GM18870 (cell line): Measurements from ENCODE around the gene MAP3K19.
A peak's percentile ranks its signal among the peaks of the same experiment; 100 is the strongest.
"Not testable (repeated sequence)": the region's sequence is repeated elsewhere in the genome, so short reads cannot be mapped to it uniquely, and the experiment has no call there.

Experiments used
- ATAC-seq: cut with Tn5 transposase; IDR thresholded peaks from one replicate; pipeline ENCODE4 v1.9.1; 2021; ENCODE audit warnings: moderate library complexity; ENCODE audit not compliant: unreplicated experiment

Gene MAP3K19

GRCh38 chr2:134999521-134999920 lies 47.7 kb downstream of the MAP3K19 start:
- no peak for ATAC-seq

GRCh38 chr2:134988994-134989605 lies 58.1 kb downstream of the MAP3K19 start:
- ATAC-seq, result no peak

GRCh38 chr2:134985061-134985460 lies 62.2 kb downstream of the MAP3K19 start:
- ATAC-seq, result no peak

GRCh38 chr2:134982603-134983002 lies 64.6 kb downstream of the MAP3K19 start:
- no peak for ATAC-seq

DNA sequence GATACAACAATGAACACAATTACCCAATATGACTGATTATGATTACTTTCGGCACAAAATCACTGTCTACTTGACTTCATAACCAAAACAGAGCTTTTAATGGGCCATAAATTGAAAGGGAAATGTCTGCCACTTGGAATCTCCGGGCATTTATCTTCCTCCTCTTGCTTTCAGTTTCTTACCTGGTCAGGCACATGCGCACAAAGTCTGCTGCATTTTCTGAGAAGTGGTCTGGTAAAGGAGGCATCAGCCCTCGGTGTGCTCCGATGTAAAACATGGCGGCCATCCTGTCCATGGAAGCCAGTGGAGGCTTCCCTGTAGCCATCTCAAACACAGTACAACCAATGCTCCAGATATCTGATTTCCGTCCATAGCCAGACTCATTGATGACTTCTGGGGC lies 66.6 kb downstream of the MAP3K19 start:
- ATAC-seq, result no peak

GRCh38 chr2:134979221-134979620 lies 68.0 kb downstream of the MAP3K19 start:
- ATAC-seq, result no peak

- not testable (repeated sequence) for ATAC-seq
Observed at GRCh38 chr2:134977104-134977503, 70.1 kb downstream of the MAP3K19 start.

- no peak for ATAC-seq
Observed at GRCh38 chr2:134976074-134976702, 71.1 kb downstream of the MAP3K19 start.

- no peak for ATAC-seq
Observed at GRCh38 chr2:134975281-134976009, 71.8 kb downstream of the MAP3K19 start.

- no peak for ATAC-seq
Observed at GRCh38 chr2:134973241-134974138, 73.8 kb downstream of the MAP3K19 start.

GRCh38 chr2:134967166-134967565 lies 80.1 kb downstream of the MAP3K19 start:
- not testable (repeated sequence) for ATAC-seq

DNA sequence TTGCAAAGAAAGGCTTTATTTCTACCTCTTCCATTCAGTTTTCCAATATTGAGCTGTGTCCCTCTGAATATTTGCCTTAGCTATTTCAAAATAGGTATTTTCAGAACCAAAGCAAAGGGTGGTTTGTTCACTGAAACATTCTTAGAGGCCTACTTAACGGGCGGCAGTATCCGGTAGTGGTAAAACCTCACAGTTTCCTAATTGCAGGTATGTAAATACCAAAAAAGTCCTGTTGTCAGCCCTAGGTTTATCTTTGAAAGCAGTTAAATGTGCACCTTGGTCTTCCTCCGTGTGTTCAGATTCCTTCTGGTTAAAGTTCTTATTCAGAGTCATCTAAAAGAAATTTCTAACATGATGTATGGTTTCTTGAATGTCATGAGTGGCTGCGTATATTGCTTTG lies 89.8 kb downstream of the MAP3K19 start:
- ATAC-seq, result no peak

- no peak for ATAC-seq
Observed at GRCh38 chr2:134955744-134956143, 91.5 kb downstream of the MAP3K19 start.

GRCh38 chr2:134954065-134954464 lies 93.2 kb downstream of the MAP3K19 start:
- ATAC-seq, result no peak

GRCh38 chr2:134952608-134953007 lies 94.6 kb downstream of the MAP3K19 start:
- ATAC-seq, result no peak

- no peak for ATAC-seq
Observed at GRCh38 chr2:134950886-134951285, 96.4 kb downstream of the MAP3K19 start.

DNA sequence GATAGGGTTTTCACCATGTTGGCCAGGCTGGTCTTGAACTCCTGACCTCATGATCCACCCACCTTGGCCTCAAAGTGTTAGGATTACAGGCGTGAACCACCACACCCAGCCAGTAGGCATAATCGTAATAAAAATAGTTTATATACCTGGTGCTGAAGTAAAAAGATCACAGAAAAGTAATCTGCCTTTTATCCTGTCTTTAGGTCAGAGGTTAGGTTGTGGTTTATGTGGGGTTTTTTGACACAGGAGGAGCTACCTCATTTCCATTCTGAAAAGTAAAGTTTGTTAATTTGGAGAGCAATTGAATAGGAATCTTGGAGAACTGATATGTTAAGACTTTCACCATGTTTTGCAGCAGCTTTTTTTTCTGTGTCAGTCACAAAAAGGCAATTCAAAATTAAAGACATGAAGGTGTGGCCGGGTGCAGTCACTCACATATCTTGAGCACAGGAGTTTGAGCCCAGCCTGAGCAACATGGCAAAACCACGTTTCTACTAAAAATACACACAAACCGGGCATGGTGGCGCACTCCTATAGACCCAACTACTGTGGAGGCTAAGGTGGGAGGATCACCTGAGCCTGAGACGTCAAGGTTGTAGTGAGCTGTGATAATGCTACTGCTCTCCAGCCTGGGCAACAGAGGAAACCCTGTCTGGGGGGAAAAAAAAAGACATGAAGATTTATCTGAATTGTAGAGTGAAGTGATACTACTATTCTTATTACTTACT lies 97.1 kb downstream of the MAP3K19 start:
- no peak for ATAC-seq

DNA sequence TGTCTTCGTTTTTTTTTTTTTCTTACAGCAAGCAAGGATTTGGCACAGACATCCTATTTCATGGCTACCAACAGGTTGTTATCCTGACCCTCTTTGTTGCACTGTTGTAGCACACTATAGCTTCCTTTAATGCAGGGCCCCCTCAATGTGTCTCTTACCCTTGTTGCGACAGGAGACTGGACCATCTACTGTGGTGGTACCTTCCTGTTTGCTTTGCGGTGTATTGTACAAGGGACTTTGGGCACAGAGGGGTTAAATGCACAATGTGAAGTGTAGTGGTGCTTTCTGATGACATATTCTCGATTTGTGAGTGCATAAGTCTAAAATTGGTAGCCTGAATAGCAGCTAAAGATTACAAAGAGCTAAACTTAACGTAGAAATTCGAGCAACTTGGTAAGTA lies 101.2 kb downstream of the MAP3K19 start:
- no peak for ATAC-seq

GRCh38 chr2:134944975-134945374 lies 102.3 kb downstream of the MAP3K19 start:
- no peak for ATAC-seq

GRCh38 chr2:134943540-134943939 lies 103.7 kb downstream of the MAP3K19 start:
- ATAC-seq, result peak; percentile 94

GRCh38 chr2:134936691-134937090 lies 110.6 kb downstream of the MAP3K19 start:
- no peak for ATAC-seq
